ENCODE results near the gene BIRC5.

DNA sequence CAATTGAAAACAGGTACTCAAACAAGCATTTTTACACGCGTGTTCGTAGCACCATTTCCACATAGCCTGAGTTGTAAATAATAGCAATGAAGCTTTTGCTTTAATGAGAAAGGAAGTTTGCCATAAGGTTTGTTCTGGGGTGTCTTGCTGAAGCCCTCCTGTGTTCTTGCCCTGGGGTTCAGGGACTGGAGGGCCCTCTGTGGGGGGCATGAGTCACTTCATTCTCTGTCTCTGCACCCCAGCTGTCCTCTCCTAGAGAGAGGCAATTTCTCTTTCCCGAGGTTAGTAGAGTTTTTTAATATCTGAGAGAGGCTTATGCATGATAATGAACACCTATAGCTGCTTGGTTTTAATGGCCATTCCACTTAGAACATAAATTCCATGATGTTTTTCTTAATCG is 17.3 kb upstream of the BIRC5 start:
- no peak for TF ChIP-seq POLR2A (IDR thresholded peaks at IDR 0.05)
- TF ChIP-seq, protein P1, sequence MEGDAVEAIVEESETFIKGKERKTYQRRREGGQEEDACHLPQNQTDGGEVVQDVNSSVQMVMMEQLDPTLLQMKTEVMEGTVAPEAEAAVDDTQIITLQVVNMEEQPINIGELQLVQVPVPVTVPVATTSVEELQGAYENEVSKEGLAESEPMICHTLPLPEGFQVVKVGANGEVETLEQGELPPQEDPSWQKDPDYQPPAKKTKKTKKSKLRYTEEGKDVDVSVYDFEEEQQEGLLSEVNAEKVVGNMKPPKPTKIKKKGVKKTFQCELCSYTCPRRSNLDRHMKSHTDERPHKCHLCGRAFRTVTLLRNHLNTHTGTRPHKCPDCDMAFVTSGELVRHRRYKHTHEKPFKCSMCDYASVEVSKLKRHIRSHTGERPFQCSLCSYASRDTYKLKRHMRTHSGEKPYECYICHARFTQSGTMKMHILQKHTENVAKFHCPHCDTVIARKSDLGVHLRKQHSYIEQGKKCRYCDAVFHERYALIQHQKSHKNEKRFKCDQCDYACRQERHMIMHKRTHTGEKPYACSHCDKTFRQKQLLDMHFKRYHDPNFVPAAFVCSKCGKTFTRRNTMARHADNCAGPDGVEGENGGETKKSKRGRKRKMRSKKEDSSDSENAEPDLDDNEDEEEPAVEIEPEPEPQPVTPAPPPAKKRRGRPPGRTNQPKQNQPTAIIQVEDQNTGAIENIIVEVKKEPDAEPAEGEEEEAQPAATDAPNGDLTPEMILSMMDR (IDR thresholded peaks at IDR 0.05): no peak
